Ishikawa (cell line): Measurements from ENCODE around the gene GADL1.

ENCODE experiments used
- CEBPB ChIP-seq: IDR thresholded peaks from 2 replicates; pipeline ENCODE4 v1.6.1; 2012
- EP300 ChIP-seq: IDR thresholded peaks from 2 replicates; pipeline ENCODE4 v1.6.1; 2012; ENCODE audit warnings: borderline replicate concordance
- FOXM1 ChIP-seq: IDR thresholded peaks from 2 replicates; pipeline ENCODE4 v1.6.1; 2012; ENCODE audit warnings: low read depth, borderline replicate concordance
- MAX ChIP-seq: IDR thresholded peaks from 2 replicates; pipeline ENCODE4 v1.6.1; 2012
- RAD21 ChIP-seq: IDR thresholded peaks from 2 replicates; pipeline ENCODE4 v1.6.1; 2012; ENCODE audit warnings: low read depth
- TCF12 ChIP-seq: IDR thresholded peaks from 2 replicates; pipeline ENCODE4 v1.6.1; 2012; ENCODE audit warnings: low read depth
- TEAD4 ChIP-seq: IDR thresholded peaks from 2 replicates; pipeline ENCODE4 v1.6.1; 2012
- YY1 ChIP-seq: IDR thresholded peaks from 2 replicates; pipeline ENCODE4 v1.6.1; 2012; ENCODE audit warnings: low read depth

GRCh38 chr3:30795176-30795575, 99.3 kb downstream of the GADL1 start:
- TF ChIP-seq MAX (no peak), FOXM1 (no peak), EP300 (no peak), RAD21 (no peak), CEBPB (no peak), TEAD4 (no peak), YY1 (no peak), TCF12 (no peak)
